HL-60 (cell line): Measurements from ENCODE around the gene MAMDC2.

Source experiments
- GABPA ChIP-seq: IDR thresholded peaks from 2 replicates; pipeline ENCODE4 v1.6.1; 2012; ENCODE audit warnings: low read depth
- POLR2AphosphoS5 ChIP-seq: IDR thresholded peaks from 2 replicates; pipeline ENCODE4 v1.6.1; 2012; ENCODE audit warnings: low read depth
- SPI1 ChIP-seq: IDR thresholded peaks from 2 replicates; pipeline ENCODE4 v1.6.1; 2012; ENCODE audit warnings: low read depth, mild to moderate bottlenecking, borderline replicate concordance
- TF ChIP-seq, protein P1 (sequence below): IDR thresholded peaks from one replicate; pipeline ENCODE4 v1.5.1; 2011; ENCODE audit warnings: low read length, control low read depth, inconsistent platforms; ENCODE audit not compliant: insufficient read depth
- TF ChIP-seq, protein P2 (sequence below): IDR thresholded peaks from 2 replicates; pipeline ENCODE4 v1.6.1; 2012; ENCODE audit warnings: low read depth; ENCODE audit not compliant: insufficient replicate concordance

DNA sequence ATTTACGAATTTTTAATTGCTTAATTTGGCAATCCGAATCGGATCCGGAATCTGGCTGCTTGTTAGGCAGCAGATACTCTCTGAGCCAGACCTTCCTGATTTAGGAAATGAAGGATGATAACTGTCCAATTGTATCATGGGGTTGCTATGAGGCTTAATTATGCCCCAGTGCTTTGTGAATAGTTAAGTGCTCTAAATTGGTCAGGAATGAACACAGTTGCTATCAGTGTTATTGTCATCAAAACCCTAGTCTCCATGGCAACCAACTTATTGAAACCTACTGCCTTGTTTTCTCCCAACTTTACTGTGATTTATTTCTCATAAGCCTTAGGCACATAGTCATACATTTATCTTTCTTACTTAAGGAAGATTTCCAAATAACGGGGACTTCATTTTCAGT, 47.9 kb downstream of the MAMDC2 start:
- TF ChIP-seq, protein P1, sequence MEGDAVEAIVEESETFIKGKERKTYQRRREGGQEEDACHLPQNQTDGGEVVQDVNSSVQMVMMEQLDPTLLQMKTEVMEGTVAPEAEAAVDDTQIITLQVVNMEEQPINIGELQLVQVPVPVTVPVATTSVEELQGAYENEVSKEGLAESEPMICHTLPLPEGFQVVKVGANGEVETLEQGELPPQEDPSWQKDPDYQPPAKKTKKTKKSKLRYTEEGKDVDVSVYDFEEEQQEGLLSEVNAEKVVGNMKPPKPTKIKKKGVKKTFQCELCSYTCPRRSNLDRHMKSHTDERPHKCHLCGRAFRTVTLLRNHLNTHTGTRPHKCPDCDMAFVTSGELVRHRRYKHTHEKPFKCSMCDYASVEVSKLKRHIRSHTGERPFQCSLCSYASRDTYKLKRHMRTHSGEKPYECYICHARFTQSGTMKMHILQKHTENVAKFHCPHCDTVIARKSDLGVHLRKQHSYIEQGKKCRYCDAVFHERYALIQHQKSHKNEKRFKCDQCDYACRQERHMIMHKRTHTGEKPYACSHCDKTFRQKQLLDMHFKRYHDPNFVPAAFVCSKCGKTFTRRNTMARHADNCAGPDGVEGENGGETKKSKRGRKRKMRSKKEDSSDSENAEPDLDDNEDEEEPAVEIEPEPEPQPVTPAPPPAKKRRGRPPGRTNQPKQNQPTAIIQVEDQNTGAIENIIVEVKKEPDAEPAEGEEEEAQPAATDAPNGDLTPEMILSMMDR, result no peak
- TF ChIP-seq POLR2AphosphoS5, result no peak
- TF ChIP-seq, protein P2, sequence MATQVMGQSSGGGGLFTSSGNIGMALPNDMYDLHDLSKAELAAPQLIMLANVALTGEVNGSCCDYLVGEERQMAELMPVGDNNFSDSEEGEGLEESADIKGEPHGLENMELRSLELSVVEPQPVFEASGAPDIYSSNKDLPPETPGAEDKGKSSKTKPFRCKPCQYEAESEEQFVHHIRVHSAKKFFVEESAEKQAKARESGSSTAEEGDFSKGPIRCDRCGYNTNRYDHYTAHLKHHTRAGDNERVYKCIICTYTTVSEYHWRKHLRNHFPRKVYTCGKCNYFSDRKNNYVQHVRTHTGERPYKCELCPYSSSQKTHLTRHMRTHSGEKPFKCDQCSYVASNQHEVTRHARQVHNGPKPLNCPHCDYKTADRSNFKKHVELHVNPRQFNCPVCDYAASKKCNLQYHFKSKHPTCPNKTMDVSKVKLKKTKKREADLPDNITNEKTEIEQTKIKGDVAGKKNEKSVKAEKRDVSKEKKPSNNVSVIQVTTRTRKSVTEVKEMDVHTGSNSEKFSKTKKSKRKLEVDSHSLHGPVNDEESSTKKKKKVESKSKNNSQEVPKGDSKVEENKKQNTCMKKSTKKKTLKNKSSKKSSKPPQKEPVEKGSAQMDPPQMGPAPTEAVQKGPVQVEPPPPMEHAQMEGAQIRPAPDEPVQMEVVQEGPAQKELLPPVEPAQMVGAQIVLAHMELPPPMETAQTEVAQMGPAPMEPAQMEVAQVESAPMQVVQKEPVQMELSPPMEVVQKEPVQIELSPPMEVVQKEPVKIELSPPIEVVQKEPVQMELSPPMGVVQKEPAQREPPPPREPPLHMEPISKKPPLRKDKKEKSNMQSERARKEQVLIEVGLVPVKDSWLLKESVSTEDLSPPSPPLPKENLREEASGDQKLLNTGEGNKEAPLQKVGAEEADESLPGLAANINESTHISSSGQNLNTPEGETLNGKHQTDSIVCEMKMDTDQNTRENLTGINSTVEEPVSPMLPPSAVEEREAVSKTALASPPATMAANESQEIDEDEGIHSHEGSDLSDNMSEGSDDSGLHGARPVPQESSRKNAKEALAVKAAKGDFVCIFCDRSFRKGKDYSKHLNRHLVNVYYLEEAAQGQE, result no peak
- no peak for TF ChIP-seq GABPA
- no peak for TF ChIP-seq SPI1
